Measurements from ENCODE around the gene PHF24. TPM values are rescaled to one million over a fixed set of nuclear protein-coding genes. Genes with fewer than 3 reads are reported as not detected.
"Not testable (repeated sequence)": the region's sequence is repeated elsewhere in the genome, so short reads cannot be mapped to it uniquely, and the experiment has no call there.

The PHF24 gene
- total and polyA plus RNA-seq, 2 experiments from 2014 or later: 0.11 to 0.67 TPM

- H3K79me2 ChIP-seq: no peaks in the 10 kb centered on the region
Measured at GRCh38 chr9:34929506-34930102, 28.5 kb upstream of the PHF24 start.

GRCh38 chr9:34939989-34940388 lies 18.1 kb upstream of the PHF24 start:
- not testable (repeated sequence) for H3K9me2 ChIP-seq (replicated peaks; ENCODE audit: insufficient read depth); H3K27me3 ChIP-seq; H4K20me1 ChIP-seq (ENCODE audit: insufficient read depth, poor library complexity, severe bottlenecking); H3K4me3 ChIP-seq; H3K9me3 ChIP-seq (ENCODE audit: low read depth); DNase-seq (ENCODE audit: low spot score); H3K36me3 ChIP-seq (replicated peaks; ENCODE audit: insufficient read depth, low read depth); H3K79me2 ChIP-seq; H2AFZ ChIP-seq
- Histone ChIP-seq H3K4me2 (peak overlapping the region; percentile 31), H3K27ac (peak overlapping the region; percentile 42), H3K4me1 (ENCODE audit: insufficient read depth) (peaks cover 17% of the 10 kb centered on the region)

More at GRCh38 chr9:34929506-34930102, 28.5 kb upstream of the PHF24 start:
- H3K9me3 ChIP-seq (ENCODE audit: low read depth): no peaks in the 10 kb centered on the region
- peaks cover 4% of the 10 kb centered on the region for H3K4me1 ChIP-seq (ENCODE audit: insufficient read depth)
- H3K27me3 ChIP-seq: peaks cover 7% of the 10 kb centered on the region
- no peaks in the 10 kb centered on the region for H3K36me3 ChIP-seq (replicated peaks; ENCODE audit: insufficient read depth, low read depth)
- H3K4me3 ChIP-seq: no peak overlapping the region
- TF ChIP-seq EZH2 (IDR thresholded peaks at IDR 0.05; ENCODE audit: borderline replicate concordance) (no peak), CTCF (IDR thresholded peaks at IDR 0.05; ENCODE audit: poor library complexity) (peak; percentile 48)
- no peak overlapping the region for H3K27ac ChIP-seq
- H3K9me2 ChIP-seq (replicated peaks; ENCODE audit: insufficient read depth): no peaks in the 10 kb centered on the region
- no peak overlapping the region for H3K4me2 ChIP-seq
- H2AFZ ChIP-seq: no peak overlapping the region
- DNase-seq (ENCODE audit: low spot score): peak; percentile 49
- 34% methylated on average over 7 of the region's 7 CpGs for WGBS (ENCODE audit: low lambda C conversion rate, missing lambda C conversion rate)
- H4K20me1 ChIP-seq (ENCODE audit: insufficient read depth, poor library complexity, severe bottlenecking): no peaks in the 10 kb centered on the region

GRCh38 chr9:34948451-34948850 lies 9.6 kb upstream of the PHF24 start:
- peak; percentile 23 for DNase-seq (ENCODE audit: low spot score)
- WGBS (ENCODE audit: low lambda C conversion rate, missing lambda C conversion rate): 39% methylated on average over 2 of the region's 2 CpGs
- H3K4me2 ChIP-seq: no peak overlapping the region

GRCh38 chr9:34954225-34954624 lies 3.9 kb upstream of the PHF24 start:
- no peak for DNase-seq (ENCODE audit: low spot score)
- Histone ChIP-seq H3K9me2 (replicated peaks; ENCODE audit: insufficient read depth) (no peaks in the 10 kb centered on the region), H3K27ac (no peak overlapping the region), H3K27me3 (peaks cover 28% of the 10 kb centered on the region), H3K79me2 (no peaks in the 10 kb centered on the region), H4K20me1 (ENCODE audit: insufficient read depth, poor library complexity, severe bottlenecking) (no peaks in the 10 kb centered on the region), H3K36me3 (replicated peaks; ENCODE audit: insufficient read depth, low read depth) (no peaks in the 10 kb centered on the region), H3K4me2 (no peak overlapping the region), H2AFZ (no peak overlapping the region), H3K9me3 (ENCODE audit: low read depth) (no peaks in the 10 kb centered on the region), H3K4me1 (ENCODE audit: insufficient read depth) (no peaks in the 10 kb centered on the region), H3K4me3 (no peak overlapping the region)
- WGBS (ENCODE audit: low lambda C conversion rate, missing lambda C conversion rate): 85% methylated on average over 2 of the region's 2 CpGs
- TF ChIP-seq EZH2phosphoT487 (IDR thresholded peaks at IDR 0.05; ENCODE audit: low read depth, severe bottlenecking, unreplicated experiment) (no peak), CTCF (IDR thresholded peaks at IDR 0.05; ENCODE audit: poor library complexity) (no peak), EZH2 (IDR thresholded peaks at IDR 0.05; ENCODE audit: borderline replicate concordance) (no peak)

More at GRCh38 chr9:34948451-34948850, 9.6 kb upstream of the PHF24 start:
- Histone ChIP-seq H3K9me3 (ENCODE audit: low read depth) (no peaks in the 10 kb centered on the region), H3K9me2 (replicated peaks; ENCODE audit: insufficient read depth) (no peaks in the 10 kb centered on the region), H3K4me3 (no peak overlapping the region), H3K79me2 (no peaks in the 10 kb centered on the region), H3K27ac (peak overlapping the region; percentile 29), H4K20me1 (ENCODE audit: insufficient read depth, poor library complexity, severe bottlenecking) (no peaks in the 10 kb centered on the region), H3K4me1 (ENCODE audit: insufficient read depth) (no peaks in the 10 kb centered on the region), H3K27me3 (no peaks in the 10 kb centered on the region), H3K36me3 (replicated peaks; ENCODE audit: insufficient read depth, low read depth) (no peaks in the 10 kb centered on the region), H2AFZ (no peak overlapping the region)
- no peak for TF ChIP-seq EZH2phosphoT487 (IDR thresholded peaks at IDR 0.05; ENCODE audit: low read depth, severe bottlenecking, unreplicated experiment)
- TF ChIP-seq CTCF (IDR thresholded peaks at IDR 0.05; ENCODE audit: poor library complexity): no peak
- no peak for TF ChIP-seq EZH2 (IDR thresholded peaks at IDR 0.05; ENCODE audit: borderline replicate concordance)

- not testable (repeated sequence) for H3K9me2 ChIP-seq (replicated peaks; ENCODE audit: insufficient read depth); H3K79me2 ChIP-seq; H3K9me3 ChIP-seq (ENCODE audit: low read depth); H3K36me3 ChIP-seq (replicated peaks; ENCODE audit: insufficient read depth, low read depth); H2AFZ ChIP-seq; H4K20me1 ChIP-seq (ENCODE audit: insufficient read depth, poor library complexity, severe bottlenecking); H3K4me3 ChIP-seq; H3K4me2 ChIP-seq; H3K27ac ChIP-seq; DNase-seq (ENCODE audit: low spot score); H3K4me1 ChIP-seq (ENCODE audit: insufficient read depth)
- WGBS (ENCODE audit: low lambda C conversion rate, missing lambda C conversion rate): 96% methylated on average over 7 of the region's 7 CpGs
- peaks cover 46% of the 10 kb centered on the region for H3K27me3 ChIP-seq
Measured at GRCh38 chr9:34956066-34956465, 2.0 kb upstream of the PHF24 start.
